Ovary (tissue), 3 donors: ENCODE results near the gene PRSS3.

Experiments
- EP300 ChIP-seq: sonication (generic); formaldehyde crosslinking; IDR thresholded peaks from one replicate; pipeline ENCODE4 v1.6.1; 2017; ENCODE audit warnings: antibody characterized with exemption
- POLR2A ChIP-seq: fragments of 450-650 bp; IDR thresholded peaks from one replicate; pipeline ENCODE4 v1.6.1; 2017; ENCODE audit warnings: antibody characterized with exemption, mild to moderate bottlenecking, moderate library complexity
- TF ChIP-seq, protein P1 (sequence below), 3 donors: fragments of 450-650 bp in 2 of 3; fragments of 200-600 bp in 1 of 3; IDR thresholded peaks; one replicate each; pipeline versions ENCODE4 v1.5.1 to v1.8.0; 2016 to 2022; ENCODE audit warnings: antibody characterized with exemption in 3 of 3, mild to moderate bottlenecking in 1 of 3
- donor health status: DM: no; HTN: no; CAD: no.

DNA sequence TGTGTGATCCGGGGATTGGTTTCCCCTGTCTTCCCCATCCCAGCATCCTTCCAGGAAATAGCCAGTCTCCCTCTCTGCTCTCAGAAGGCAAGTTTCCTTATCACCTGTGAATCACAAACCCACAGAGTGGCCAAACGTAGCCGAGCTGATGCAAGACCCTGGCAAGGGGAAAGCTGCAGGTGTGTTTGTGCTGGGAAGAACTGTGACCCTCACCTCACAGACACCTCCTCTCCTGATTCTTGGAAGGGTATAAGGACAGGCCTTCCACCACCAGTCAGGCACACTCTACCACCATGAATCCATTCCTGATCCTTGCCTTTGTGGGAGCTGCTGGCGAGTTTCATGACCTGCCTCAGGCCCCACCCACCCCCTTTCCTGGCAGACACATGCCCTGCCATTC lies at the start of gene PRSS3:
- TF ChIP-seq EP300 (no peak), POLR2A (no peak)
- TF ChIP-seq, protein P1, sequence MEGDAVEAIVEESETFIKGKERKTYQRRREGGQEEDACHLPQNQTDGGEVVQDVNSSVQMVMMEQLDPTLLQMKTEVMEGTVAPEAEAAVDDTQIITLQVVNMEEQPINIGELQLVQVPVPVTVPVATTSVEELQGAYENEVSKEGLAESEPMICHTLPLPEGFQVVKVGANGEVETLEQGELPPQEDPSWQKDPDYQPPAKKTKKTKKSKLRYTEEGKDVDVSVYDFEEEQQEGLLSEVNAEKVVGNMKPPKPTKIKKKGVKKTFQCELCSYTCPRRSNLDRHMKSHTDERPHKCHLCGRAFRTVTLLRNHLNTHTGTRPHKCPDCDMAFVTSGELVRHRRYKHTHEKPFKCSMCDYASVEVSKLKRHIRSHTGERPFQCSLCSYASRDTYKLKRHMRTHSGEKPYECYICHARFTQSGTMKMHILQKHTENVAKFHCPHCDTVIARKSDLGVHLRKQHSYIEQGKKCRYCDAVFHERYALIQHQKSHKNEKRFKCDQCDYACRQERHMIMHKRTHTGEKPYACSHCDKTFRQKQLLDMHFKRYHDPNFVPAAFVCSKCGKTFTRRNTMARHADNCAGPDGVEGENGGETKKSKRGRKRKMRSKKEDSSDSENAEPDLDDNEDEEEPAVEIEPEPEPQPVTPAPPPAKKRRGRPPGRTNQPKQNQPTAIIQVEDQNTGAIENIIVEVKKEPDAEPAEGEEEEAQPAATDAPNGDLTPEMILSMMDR (IDR thresholded peaks at IDR 0.05): no peak
